Prostate gland (tissue), 2 donors: ENCODE measurements around the gene GCGR. TPM values are rescaled to one million over a fixed set of nuclear protein-coding genes. Genes with fewer than 3 reads are reported as not detected.

Experiments used
- DNase-seq: peaks from one replicate; pipeline ENCODE4 v3.0.0-alpha.2; 2019; ENCODE audit warnings: low spot score
- H3K27ac ChIP-seq, 2 donors: fragments of 200-600 bp; sonication (generic); 2 replicates each; pipeline ENCODE4 v1.5.1; 2017 to 2019
- H3K27me3 ChIP-seq: fragments of 200-600 bp; sonication (generic); replicated peaks from 2 replicates; pipeline ENCODE4 v1.5.1; 2019; ENCODE audit not compliant: insufficient read depth
- H3K36me3 ChIP-seq, 2 donors: fragments of 200-600 bp; sonication (generic); 1 replicate in 1 of 2; 2 replicates in 1 of 2; pipeline versions ENCODE4 v1.5.1 to v1.8.1; 2017 to 2019
- H3K4me1 ChIP-seq: fragments of 200-600 bp; sonication (generic); replicated peaks from 2 replicates; pipeline ENCODE4 v1.5.1; 2019
- H3K4me3 ChIP-seq, 2 donors: fragments of 200-600 bp; sonication (generic); 2 replicates each; pipeline ENCODE4 v1.5.1; 2017 to 2019
- H3K9me3 ChIP-seq: fragments of 200-600 bp; sonication (generic); 2 replicates; pipeline ENCODE4 v1.5.1; 2017
- POLR2A ChIP-seq: fragments of 450-650 bp; IDR thresholded peaks from one replicate; pipeline ENCODE4 v1.6.1; 2016; ENCODE audit warnings: antibody characterized with exemption, mild to moderate bottlenecking
- POLR2AphosphoS5 ChIP-seq: sonication (generic); formaldehyde crosslinking; IDR thresholded peaks from one replicate; pipeline ENCODE4 v1.6.1; 2017; ENCODE audit warnings: antibody characterized with exemption
- WGBS: methylation state at CpG from one replicate; pipeline ENCODE4 v1.1.5; 2018; 5-methylcytosine and 5-hydroxymethylcytosine counted together
- intact Hi-C: fragments of 100-400 bp; cut with DNase I; formaldehyde crosslinking; loops from one replicate; pipeline ENCODE4 v1.14.2; 2022
- total RNA-seq, 2 donors: library from RNA; depleted of rRNA; stranded (reverse); fragments of >200 nt; gene quantifications; one replicate each; pipeline ENCODE4 v1.1.0, GENCODE V29; 2016
- TF ChIP-seq, protein P1 (sequence below), 4 experiments: fragments of 200-600 bp in 2 of 4; fragments of 450-650 bp in 2 of 4; sonication (generic) in 2 of 4; IDR thresholded peaks; 1 replicate in 3 of 4; 2 replicates in 1 of 4; pipeline ENCODE4 v1.5.1; 2016 to 2019; ENCODE audit warnings: antibody characterized with exemption in 4 of 4, mild to moderate bottlenecking in 2 of 4, moderate library complexity in 2 of 4

Gene GCGR
- total RNA-seq, 2 donors from 2014 or later: 0.97 TPM; not detected in 1

DNA sequence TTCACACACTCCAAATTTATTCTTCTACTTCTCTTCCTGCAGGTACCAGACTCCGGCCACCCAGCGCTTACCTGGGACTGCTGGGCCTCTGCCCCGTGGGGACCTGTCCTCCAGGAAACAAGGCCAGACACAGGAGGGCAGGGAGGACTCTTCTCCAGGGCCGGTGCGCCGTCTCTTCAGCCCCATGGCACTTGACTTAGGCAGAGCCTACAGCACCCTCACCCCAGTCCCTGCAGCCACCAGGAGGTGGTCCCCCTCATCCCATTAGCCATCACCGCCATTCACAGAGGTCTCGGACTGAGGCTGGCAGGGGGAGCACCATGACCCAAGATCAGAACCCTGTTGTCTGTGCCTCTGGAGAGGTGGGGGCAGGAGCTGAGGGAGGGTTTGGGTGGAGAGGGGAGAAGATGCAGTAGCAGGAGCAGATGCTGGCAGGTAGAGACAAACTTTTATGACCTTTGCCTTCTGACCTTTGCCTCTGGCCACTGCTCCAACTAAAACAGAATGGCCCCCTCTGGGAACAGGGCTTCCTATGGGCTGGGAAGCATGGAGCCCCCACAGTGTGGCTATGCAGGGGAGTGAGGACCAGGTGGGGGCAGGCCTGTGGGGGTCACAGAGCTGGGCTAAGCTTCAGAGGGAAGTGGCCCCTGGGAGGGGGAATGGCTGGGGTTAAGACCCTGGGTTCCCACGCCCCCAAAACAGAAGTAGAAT, 1.7 kb upstream of the GCGR start:
- intact Hi-C loops: no loop called here
- no peak overlapping the region for H3K4me3 ChIP-seq
- DNase-seq: no peak
- WGBS: 85% methylated on average over 9 of the region's 9 CpGs
- H3K27me3 ChIP-seq: peaks cover 36% of the 10 kb centered on the region
- no peaks in the 10 kb centered on the region for H3K36me3 ChIP-seq
- H3K27ac ChIP-seq: no peak overlapping the region
- H3K4me1 ChIP-seq: no peaks in the 10 kb centered on the region
- no peaks in the 10 kb centered on the region for H3K9me3 ChIP-seq
- TF ChIP-seq POLR2A: no peak
- TF ChIP-seq, protein P1, sequence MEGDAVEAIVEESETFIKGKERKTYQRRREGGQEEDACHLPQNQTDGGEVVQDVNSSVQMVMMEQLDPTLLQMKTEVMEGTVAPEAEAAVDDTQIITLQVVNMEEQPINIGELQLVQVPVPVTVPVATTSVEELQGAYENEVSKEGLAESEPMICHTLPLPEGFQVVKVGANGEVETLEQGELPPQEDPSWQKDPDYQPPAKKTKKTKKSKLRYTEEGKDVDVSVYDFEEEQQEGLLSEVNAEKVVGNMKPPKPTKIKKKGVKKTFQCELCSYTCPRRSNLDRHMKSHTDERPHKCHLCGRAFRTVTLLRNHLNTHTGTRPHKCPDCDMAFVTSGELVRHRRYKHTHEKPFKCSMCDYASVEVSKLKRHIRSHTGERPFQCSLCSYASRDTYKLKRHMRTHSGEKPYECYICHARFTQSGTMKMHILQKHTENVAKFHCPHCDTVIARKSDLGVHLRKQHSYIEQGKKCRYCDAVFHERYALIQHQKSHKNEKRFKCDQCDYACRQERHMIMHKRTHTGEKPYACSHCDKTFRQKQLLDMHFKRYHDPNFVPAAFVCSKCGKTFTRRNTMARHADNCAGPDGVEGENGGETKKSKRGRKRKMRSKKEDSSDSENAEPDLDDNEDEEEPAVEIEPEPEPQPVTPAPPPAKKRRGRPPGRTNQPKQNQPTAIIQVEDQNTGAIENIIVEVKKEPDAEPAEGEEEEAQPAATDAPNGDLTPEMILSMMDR (IDR thresholded peaks at IDR 0.05): no peak
- TF ChIP-seq POLR2AphosphoS5: no peak

- WGBS: 35% methylated on average over 26 of the region's 26 CpGs
- no peaks in the 10 kb centered on the region for H3K36me3 ChIP-seq
- no peak for TF ChIP-seq POLR2A
- TF ChIP-seq, protein P1 (IDR thresholded peaks at IDR 0.05): no peak
- no peak for TF ChIP-seq POLR2AphosphoS5
- no peak overlapping the region for H3K4me3 ChIP-seq
- no peaks in the 10 kb centered on the region for H3K9me3 ChIP-seq
- H3K27me3 ChIP-seq: peaks cover 36% of the 10 kb centered on the region
- DNase-seq: no peak
- intact Hi-C loops: no loop called here
- H3K4me1 ChIP-seq: no peaks in the 10 kb centered on the region
- H3K27ac ChIP-seq: no peak overlapping the region
Observed at GRCh38 chr17:81802856-81803643, 900 bp upstream of the GCGR start.

DNA sequence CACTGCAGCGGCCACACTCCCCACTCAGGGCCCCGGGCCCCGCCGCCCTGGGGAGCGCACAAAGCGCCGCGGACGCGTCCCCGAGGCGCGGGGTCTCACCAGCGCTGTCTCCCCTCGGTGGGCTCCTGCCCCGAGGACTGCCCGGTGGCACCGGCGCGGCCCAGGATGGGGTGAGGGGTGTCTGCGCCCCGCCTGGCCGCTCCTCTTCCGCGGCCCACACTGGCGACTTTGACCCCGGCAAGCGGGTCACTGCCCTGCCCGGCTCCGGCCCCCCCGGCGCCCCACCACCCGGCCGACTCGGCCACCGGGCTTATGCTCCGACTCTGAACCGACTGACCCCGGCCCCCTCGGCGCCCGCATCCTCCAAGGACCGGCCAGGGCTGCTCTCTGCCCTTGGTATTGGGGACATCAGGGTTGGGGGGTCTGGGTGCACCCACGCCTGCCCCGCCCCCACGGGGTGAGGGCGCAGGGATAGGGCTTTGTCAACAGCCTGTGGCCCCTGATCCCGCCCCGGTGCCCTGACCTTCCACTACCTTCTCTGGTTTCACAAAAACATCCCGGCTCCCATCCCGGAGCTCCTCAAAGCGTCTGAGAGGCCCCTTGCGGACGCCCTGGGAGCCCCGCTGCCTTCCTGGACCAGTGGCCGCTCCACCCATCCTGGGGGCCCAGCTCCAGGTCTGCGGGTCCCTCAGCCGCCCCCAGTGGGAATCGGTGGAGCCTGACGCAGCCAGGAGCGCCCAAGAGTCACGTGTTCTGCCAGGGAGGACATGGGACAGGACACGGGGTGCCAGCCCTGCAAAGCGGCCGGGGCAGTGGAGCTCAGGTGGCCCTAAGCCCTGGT, 829 bp downstream of the GCGR start:
- no peak for DNase-seq
- H3K4me3 ChIP-seq: peak overlapping the region in 1 of 2 donors; percentile 27
- intact Hi-C loops: no loop called here
- H3K36me3 ChIP-seq: no peaks in the 10 kb centered on the region
- peaks cover 36% of the 10 kb centered on the region for H3K27me3 ChIP-seq
- H3K9me3 ChIP-seq: no peaks in the 10 kb centered on the region
- no peaks in the 10 kb centered on the region for H3K4me1 ChIP-seq
- 4% methylated on average over 40 of the region's 65 CpGs for WGBS
- TF ChIP-seq, protein P1 (IDR thresholded peaks at IDR 0.05): no peak
- TF ChIP-seq POLR2AphosphoS5 (no peak), POLR2A (no peak)
- H3K27ac ChIP-seq: no peak overlapping the region

DNA sequence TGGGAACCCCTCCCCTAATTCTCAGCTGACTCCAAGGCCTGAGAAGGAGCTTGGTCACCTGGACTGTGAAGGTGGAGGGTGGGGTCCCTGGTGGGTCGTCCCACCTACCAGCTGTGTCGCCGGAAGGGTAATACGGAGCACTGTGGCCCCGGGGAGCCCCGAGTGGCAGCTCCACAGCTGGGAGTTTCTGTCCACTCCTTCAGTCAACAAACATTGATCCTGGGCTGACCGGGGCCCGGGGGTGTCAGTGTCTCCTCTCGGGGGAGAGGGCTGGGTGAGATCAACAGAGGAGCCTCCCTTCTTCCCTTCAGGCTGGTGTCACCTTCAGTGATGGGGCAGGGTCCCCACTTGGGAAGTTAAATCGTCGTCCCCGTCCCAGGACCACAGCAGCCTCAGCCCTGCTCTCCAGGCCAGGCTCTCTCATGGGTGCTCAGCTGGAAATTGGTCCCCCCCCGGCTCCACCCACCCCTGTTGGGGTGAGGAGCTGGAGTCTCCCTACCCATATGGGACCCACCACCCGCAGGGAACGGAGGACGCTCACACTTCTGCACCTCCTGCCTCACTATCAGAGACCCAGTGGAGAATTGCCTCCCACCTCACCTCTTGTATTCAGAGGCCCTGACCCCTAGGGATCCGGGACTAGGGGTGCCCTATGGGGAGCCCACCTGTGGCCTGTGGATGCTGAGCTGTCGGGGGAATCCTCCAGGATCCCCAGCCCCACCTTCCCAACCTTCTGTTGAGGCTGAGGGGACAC, 1.9 kb downstream of the GCGR start:
- H3K27me3 ChIP-seq: peaks cover 36% of the 10 kb centered on the region

More for the DNA sequence above, 1.9 kb downstream of the GCGR start:
- Histone ChIP-seq H3K36me3 (no peaks in the 10 kb centered on the region), H3K9me3 (no peaks in the 10 kb centered on the region), H3K4me3 (no peak overlapping the region), H3K4me1 (no peaks in the 10 kb centered on the region), H3K27ac (no peak overlapping the region)
- TF ChIP-seq POLR2AphosphoS5 (no peak), POLR2A (no peak)
- TF ChIP-seq, protein P1 (IDR thresholded peaks at IDR 0.05): no peak
- 61% methylated on average over 18 of the region's 18 CpGs for WGBS
- no peak for DNase-seq
- intact Hi-C loops: no loop called here
